Upper lobe of left lung (tissue), 4 donors: ENCODE data around the gene SHKBP1.

Source experiments
- EP300 ChIP-seq, 4 donors: sonication (generic); formaldehyde crosslinking; IDR thresholded peaks; one replicate each; pipeline ENCODE4 v1.5.1; 2017; ENCODE audit warnings: antibody characterized with exemption in 4 of 4, control low read depth in 2 of 4
- POLR2AphosphoS5 ChIP-seq, 2 donors: sonication (generic); formaldehyde crosslinking; IDR thresholded peaks; one replicate each; pipeline ENCODE4 v1.5.1; 2017; ENCODE audit warnings: antibody characterized with exemption in 2 of 2

DNA sequence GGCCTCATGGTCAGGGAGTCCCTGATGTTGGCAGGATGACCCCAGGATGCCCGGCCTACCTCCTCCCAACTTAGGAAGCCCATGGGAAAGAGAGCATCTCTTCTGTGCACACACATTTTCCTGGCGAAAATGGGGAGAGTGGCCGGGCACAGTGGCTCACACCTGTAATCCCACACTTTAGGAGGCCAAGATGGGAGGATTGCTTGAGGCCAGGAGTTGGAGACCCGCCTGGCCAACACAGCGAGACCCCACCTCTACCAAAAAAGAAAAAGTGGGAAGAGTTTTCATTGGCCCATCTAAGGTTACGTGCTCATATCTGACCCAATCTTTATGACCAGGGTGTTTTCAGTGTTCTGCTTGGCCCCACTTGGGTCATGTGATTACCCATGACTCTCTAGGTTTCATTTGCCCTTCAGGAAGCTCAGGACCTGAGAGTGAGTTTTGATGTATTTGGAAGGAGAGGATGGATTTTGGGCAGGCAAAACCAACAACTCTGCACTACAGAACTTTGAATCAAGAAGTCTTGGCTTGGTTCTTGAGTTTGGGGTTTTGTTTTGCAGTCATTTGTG is 33.6 kb upstream of the SHKBP1 start:
- TF ChIP-seq EP300 (IDR thresholded peaks at IDR 0.05), result no peak
- no peak for TF ChIP-seq POLR2AphosphoS5 (IDR thresholded peaks at IDR 0.05)
